HEK293 (cell line): ENCODE measurements around the gene ZNF521.

Experiments used
- CTCF ChIA-PET: fragments of 350-600 bp; formaldehyde crosslinking; extraction: SDS; loops from one replicate; lab custom pipeline; 2021; ENCODE audit warnings: antibody characterized with exemption; lab: Yijun Ruan, JAX
- POLR2A ChIA-PET: fragments of 300-600 bp; formaldehyde crosslinking; extraction: SDS; loops from one replicate; lab custom pipeline; 2020; ENCODE audit warnings: antibody characterized with exemption, inconsistent platforms; lab: Yijun Ruan, JAX
- H3K27ac ChIP-seq: fragments of 200-500 bp; sonication (Bioruptor generic); 2 replicates; pipeline ENCODE4 v1.5.1; 2014; ENCODE audit warnings: low read depth, low read length, control low read depth, inconsistent platforms; ENCODE audit errors: extremely low read depth
- H3K36me3 ChIP-seq, 2 experiments: fragments of 200-500 bp in 1 of 2; sonication (Bioruptor generic) in 1 of 2; 1 replicate in 1 of 2; 2 replicates in 1 of 2; pipeline ENCODE4 v1.5.1; 2014 to 2017; ENCODE audit warnings: inconsistent platforms in 2 of 2, low read length in 2 of 2; ENCODE audit not compliant: control insufficient read depth in 2 of 2, insufficient read depth in 1 of 2
- H3K4me1 ChIP-seq: fragments of 200-500 bp; sonication (Bioruptor generic); 2 replicates; pipeline ENCODE4 v1.5.1; 2014; ENCODE audit warnings: mild to moderate bottlenecking, low read length, inconsistent platforms; ENCODE audit not compliant: control insufficient read depth, insufficient read depth
- H3K4me3 ChIP-seq: 2 replicates; pipeline ENCODE4 v1.5.1; 2011; ENCODE audit warnings: low read depth, mild to moderate bottlenecking, control low read depth, low read length, moderate library complexity
- H3K9me3 ChIP-seq: fragments of 200-500 bp; sonication (Bioruptor generic); 2 replicates; pipeline ENCODE4 v1.5.1; 2014; ENCODE audit warnings: low read depth, low read length, inconsistent platforms; ENCODE audit not compliant: control insufficient read depth, insufficient read depth
- ATF2 ChIP-seq: fragments of 450-650 bp; formaldehyde crosslinking; IDR thresholded peaks from 2 replicates; pipeline ENCODE4 v1.5.1; 2016; ENCODE audit warnings: missing biosample characterization, missing genetic modification characterization, low read depth
- KLF7 ChIP-seq: fragments of 450-650 bp; formaldehyde crosslinking; IDR thresholded peaks from 2 replicates; pipeline ENCODE4 v1.5.1; 2016; ENCODE audit warnings: missing biosample characterization, missing genetic modification characterization, borderline replicate concordance
- KLF8 ChIP-seq: fragments of 450-650 bp; formaldehyde crosslinking; IDR thresholded peaks from 2 replicates; pipeline ENCODE4 v1.5.1; 2016; ENCODE audit warnings: missing biosample characterization, missing genetic modification characterization
- OVOL3 ChIP-seq: fragments of 450-650 bp; formaldehyde crosslinking; IDR thresholded peaks from 2 replicates; pipeline ENCODE4 v1.5.1; 2016; ENCODE audit warnings: missing biosample characterization, missing genetic modification characterization
- PRDM6 ChIP-seq: fragments of 450-650 bp; formaldehyde crosslinking; IDR thresholded peaks from 2 replicates; pipeline ENCODE4 v1.5.1; 2017; ENCODE audit warnings: missing biosample characterization, missing genetic modification characterization
- SP2 ChIP-seq: fragments of 450-650 bp; formaldehyde crosslinking; IDR thresholded peaks from 2 replicates; pipeline ENCODE4 v1.5.1; 2016; ENCODE audit warnings: missing biosample characterization, missing genetic modification characterization
- YY2 ChIP-seq: fragments of 450-650 bp; formaldehyde crosslinking; IDR thresholded peaks from 2 replicates; pipeline ENCODE4 v1.5.1; 2016; ENCODE audit warnings: missing biosample characterization, missing genetic modification characterization
- ZBTB1 ChIP-seq: fragments of 450-650 bp; formaldehyde crosslinking; IDR thresholded peaks from 2 replicates; pipeline ENCODE4 v1.5.1; 2016; ENCODE audit warnings: missing biosample characterization, missing genetic modification characterization
- ZNF148 ChIP-seq: fragments of 450-650 bp; formaldehyde crosslinking; IDR thresholded peaks from 2 replicates; pipeline ENCODE4 v1.5.0; 2017; ENCODE audit warnings: missing biosample characterization, missing genetic modification characterization, borderline replicate concordance
- ZNF169 ChIP-seq: fragments of 450-650 bp; formaldehyde crosslinking; IDR thresholded peaks from 2 replicates; pipeline ENCODE4 v1.5.1; 2016; ENCODE audit warnings: missing biosample characterization, missing genetic modification characterization
- ZNF221 ChIP-seq: fragments of 450-650 bp; formaldehyde crosslinking; IDR thresholded peaks from 2 replicates; pipeline ENCODE4 v1.5.1; 2017; ENCODE audit warnings: missing biosample characterization, missing genetic modification characterization, borderline replicate concordance
- ZNF433 ChIP-seq: fragments of 450-650 bp; formaldehyde crosslinking; IDR thresholded peaks from 2 replicates; pipeline ENCODE4 v1.5.1; 2016; ENCODE audit warnings: missing biosample characterization, missing genetic modification characterization, low read depth
- ZNF560 ChIP-seq: fragments of 450-650 bp; formaldehyde crosslinking; IDR thresholded peaks from 2 replicates; pipeline ENCODE4 v1.5.1; 2017; ENCODE audit warnings: missing biosample characterization, missing genetic modification characterization, borderline replicate concordance
- TF ChIP-seq, protein P1 (sequence below): fragments of 450-650 bp; formaldehyde crosslinking; IDR thresholded peaks from 2 replicates; pipeline ENCODE4 v1.5.1; 2016; ENCODE audit warnings: missing biosample characterization, missing genetic modification characterization
- TF ChIP-seq, protein P2 (sequence below): fragments of 450-650 bp; formaldehyde crosslinking; IDR thresholded peaks from 2 replicates; pipeline ENCODE4 v1.5.1; 2016; ENCODE audit warnings: missing biosample characterization, missing genetic modification characterization
- TF ChIP-seq, protein P3 (sequence below): fragments of 450-650 bp; formaldehyde crosslinking; IDR thresholded peaks from 2 replicates; pipeline ENCODE4 v1.5.1; 2016; ENCODE audit warnings: missing biosample characterization, missing genetic modification characterization
- TF ChIP-seq, protein P4 (sequence below): fragments of 450-650 bp; formaldehyde crosslinking; IDR thresholded peaks from 2 replicates; pipeline ENCODE4 v1.5.1; 2016; ENCODE audit warnings: missing biosample characterization, missing genetic modification characterization

The ZNF521 gene

DNA sequence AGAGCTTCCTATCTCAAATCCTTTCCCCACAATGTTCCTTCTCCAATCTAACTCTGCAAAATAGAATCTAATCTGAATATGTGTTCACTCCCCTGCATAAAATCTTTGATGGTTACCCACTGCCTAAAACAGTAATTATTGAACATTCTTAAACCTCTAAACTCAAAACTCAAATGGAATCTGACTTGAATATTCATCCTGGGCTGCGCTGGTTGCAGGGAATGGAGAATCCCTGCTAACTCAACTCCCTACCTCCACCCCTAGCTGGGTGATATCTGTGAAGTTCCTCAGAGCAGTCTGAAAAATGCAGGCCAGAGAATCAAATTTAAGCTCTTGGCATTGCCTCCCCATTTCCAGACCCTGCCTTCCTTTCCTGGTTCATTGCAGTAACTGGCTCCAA is 44.8 kb downstream of the ZNF521 start:
- TF ChIP-seq, protein P1, sequence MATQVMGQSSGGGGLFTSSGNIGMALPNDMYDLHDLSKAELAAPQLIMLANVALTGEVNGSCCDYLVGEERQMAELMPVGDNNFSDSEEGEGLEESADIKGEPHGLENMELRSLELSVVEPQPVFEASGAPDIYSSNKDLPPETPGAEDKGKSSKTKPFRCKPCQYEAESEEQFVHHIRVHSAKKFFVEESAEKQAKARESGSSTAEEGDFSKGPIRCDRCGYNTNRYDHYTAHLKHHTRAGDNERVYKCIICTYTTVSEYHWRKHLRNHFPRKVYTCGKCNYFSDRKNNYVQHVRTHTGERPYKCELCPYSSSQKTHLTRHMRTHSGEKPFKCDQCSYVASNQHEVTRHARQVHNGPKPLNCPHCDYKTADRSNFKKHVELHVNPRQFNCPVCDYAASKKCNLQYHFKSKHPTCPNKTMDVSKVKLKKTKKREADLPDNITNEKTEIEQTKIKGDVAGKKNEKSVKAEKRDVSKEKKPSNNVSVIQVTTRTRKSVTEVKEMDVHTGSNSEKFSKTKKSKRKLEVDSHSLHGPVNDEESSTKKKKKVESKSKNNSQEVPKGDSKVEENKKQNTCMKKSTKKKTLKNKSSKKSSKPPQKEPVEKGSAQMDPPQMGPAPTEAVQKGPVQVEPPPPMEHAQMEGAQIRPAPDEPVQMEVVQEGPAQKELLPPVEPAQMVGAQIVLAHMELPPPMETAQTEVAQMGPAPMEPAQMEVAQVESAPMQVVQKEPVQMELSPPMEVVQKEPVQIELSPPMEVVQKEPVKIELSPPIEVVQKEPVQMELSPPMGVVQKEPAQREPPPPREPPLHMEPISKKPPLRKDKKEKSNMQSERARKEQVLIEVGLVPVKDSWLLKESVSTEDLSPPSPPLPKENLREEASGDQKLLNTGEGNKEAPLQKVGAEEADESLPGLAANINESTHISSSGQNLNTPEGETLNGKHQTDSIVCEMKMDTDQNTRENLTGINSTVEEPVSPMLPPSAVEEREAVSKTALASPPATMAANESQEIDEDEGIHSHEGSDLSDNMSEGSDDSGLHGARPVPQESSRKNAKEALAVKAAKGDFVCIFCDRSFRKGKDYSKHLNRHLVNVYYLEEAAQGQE, result no peak
- TF ChIP-seq OVOL3 (tag by site-specific recombination), result no peak
- H3K27ac ChIP-seq, result no peak overlapping the region
- H3K4me1 ChIP-seq, result no peaks in the 10 kb centered on the region
- CTCF ChIA-PET, result interaction anchor here (0.6 kb wide), 1 partner anchor 10 kb away, joined by 3 read pairs; no protein-coding TSS in a partner anchor
- POLR2A ChIA-PET, result no interaction called here
- no peaks in the 10 kb centered on the region for H3K9me3 ChIP-seq
- H3K4me3 ChIP-seq, result no peak overlapping the region
- no peaks in the 10 kb centered on the region for H3K36me3 ChIP-seq

DNA sequence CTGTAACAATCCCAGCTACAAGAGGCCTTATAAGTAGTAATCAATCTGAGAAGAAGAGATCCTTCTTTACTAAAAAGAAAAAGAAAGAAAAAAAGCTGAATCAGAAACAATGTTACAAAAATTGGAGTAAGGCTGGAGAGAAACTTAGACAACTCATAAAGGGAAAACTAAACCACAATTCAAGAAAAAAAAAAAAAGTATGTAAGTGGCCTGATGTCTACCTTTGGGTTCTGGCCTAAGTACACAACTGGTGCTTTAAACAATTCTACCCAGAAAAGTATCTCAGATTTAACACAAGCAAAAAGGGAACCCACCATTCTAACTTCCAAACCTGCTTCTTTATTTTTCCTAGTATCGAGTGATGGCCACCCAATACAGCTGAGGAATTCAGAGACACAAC is 45.3 kb downstream of the ZNF521 start:
- Histone ChIP-seq H3K4me3 (no peak overlapping the region), H3K9me3 (no peaks in the 10 kb centered on the region), H3K36me3 (no peaks in the 10 kb centered on the region), H3K27ac (no peak overlapping the region), H3K4me1 (no peaks in the 10 kb centered on the region)
- no peak for TF ChIP-seq ZNF433 (tag by site-specific recombination)
- no peak for TF ChIP-seq ZBTB1 (tag by site-specific recombination)
- TF ChIP-seq YY2, result no peak
- no peak for TF ChIP-seq PRDM6 (tag by site-specific recombination)
- TF ChIP-seq, protein P2, sequence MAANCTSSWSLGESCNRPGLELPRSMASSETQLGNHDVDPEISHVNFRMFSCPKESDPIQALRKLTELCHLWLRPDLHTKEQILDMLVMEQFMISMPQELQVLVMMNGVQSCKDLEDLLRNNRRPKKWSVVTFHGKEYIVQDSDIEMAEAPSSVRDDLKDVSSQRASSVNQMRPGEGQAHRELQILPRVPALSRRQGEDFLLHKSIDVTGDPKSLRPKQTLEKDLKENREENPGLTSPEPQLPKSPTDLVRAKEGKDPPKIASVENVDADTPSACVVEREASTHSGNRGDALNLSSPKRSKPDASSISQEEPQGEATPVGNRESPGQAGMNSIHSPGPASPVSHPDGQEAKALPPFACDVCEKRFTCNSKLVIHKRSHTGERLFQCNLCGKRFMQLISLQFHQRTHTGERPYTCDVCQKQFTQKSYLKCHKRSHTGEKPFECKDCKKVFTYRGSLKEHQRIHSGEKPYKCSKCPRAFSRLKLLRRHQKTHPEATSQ (tag by site-specific recombination), result no peak
- TF ChIP-seq, protein P3, sequence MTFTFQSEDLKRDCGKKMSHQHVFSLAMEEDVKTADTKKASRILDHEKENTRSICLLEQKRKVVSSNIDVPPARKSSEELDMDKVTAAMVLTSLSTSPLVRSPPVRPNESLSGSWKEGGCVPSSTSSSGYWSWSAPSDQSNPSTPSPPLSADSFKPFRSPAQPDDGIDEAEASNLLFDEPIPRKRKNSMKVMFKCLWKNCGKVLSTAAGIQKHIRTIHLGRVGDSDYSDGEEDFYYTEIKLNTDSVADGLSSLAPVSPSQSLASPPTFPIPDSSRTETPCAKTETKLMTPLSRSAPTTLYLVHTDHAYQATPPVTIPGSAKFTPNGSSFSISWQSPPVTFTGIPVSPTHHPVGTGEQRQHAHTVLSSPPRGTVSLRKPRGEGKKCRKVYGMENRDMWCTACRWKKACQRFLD (tag by site-specific recombination), result no peak
- TF ChIP-seq ATF2 (tag by site-specific recombination), result no peak
- ChIA-PET CTCF (interaction anchor here (0.6 kb wide), 1 partner anchor 11 kb away, joined by 3 read pairs; no protein-coding TSS in a partner anchor), POLR2A (no interaction called here)

DNA sequence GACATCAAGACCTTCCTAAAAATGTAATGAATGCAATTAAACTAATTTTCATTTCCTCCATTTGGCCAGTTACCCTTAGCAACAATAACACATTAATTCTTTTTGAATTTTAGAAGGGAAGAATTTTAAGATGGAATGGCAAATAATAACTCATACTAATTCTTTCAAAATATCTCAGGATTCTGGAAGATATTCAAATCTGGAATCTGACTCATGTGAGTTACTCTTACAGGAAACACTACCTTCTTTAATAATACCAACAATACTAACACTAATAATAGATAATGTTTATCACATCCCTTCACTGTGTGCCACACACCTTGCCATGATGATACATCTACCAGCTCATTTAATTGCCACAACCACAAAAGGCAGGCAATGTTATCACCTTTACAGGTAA is 46.4 kb downstream of the ZNF521 start:
- CTCF ChIA-PET, result no interaction called here
- Histone ChIP-seq H3K9me3 (no peaks in the 10 kb centered on the region), H3K4me1 (no peaks in the 10 kb centered on the region), H3K27ac (no peak overlapping the region), H3K4me3 (no peak overlapping the region), H3K36me3 (no peaks in the 10 kb centered on the region)
- POLR2A ChIA-PET, result no interaction called here
- no peak for TF ChIP-seq ZNF221 (tag by site-specific recombination)
- TF ChIP-seq ZNF148, result no peak
- TF ChIP-seq, protein P4, sequence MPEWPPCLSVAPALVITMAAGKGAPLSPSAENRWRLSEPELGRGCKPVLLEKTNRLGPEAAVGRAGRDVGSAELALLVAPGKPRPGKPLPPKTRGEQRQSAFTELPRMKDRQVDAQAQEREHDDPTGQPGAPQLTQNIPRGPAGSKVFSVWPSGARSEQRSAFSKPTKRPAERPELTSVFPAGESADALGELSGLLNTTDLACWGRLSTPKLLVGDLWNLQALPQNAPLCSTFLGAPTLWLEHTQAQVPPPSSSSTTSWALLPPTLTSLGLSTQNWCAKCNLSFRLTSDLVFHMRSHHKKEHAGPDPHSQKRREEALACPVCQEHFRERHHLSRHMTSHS, result no peak
- no peak for TF ChIP-seq KLF8 (tag by site-specific recombination)
- TF ChIP-seq ZNF560 (tag by site-specific recombination), result no peak
- no peak for TF ChIP-seq ZNF169 (tag by site-specific recombination)
- TF ChIP-seq SP2 (tag by site-specific recombination), result no peak
- no peak for TF ChIP-seq KLF7 (tag by site-specific recombination)
